Measurements from ENCODE around the gene TIE1. TPM values are rescaled to one million over a fixed set of nuclear protein-coding genes. Genes with fewer than 3 reads are reported as not detected.

Gene TIE1
- total RNA-seq, 1 experiment from 2014 or later = 1.2 TPM

- Histone ChIP-seq H3K4ac (ENCODE audit: low read depth, low read length) (no peak within 1 kb of the TSS), H4K20me1 (ENCODE audit: control insufficient read depth, insufficient read depth, insufficient read length) (no peaks in the 10 kb centered on the region), H3K79me1 (ENCODE audit: insufficient read depth, low read depth, low read length, poor library complexity, severe bottlenecking) (no peaks in the 10 kb centered on the region), H2AK5ac (ENCODE audit: insufficient read length, low read length) (no peak within 1 kb of the TSS), H3K27ac (ENCODE audit: insufficient read length, low read depth, low read length) (no peak within 1 kb of the TSS), H4K91ac (ENCODE audit: insufficient read length, low read depth, low read length) (no peak within 1 kb of the TSS), H3K9me3 (ENCODE audit: control insufficient read depth, low read depth, low read length) (no peaks in the 10 kb centered on the region), H3K23ac (ENCODE audit: insufficient read length, low read depth, low read length) (no peak within 1 kb of the TSS), H2BK120ac (ENCODE audit: low read depth, low read length, poor library complexity, severe bottlenecking) (no peak within 1 kb of the TSS), H2BK15ac (ENCODE audit: low read depth, low read length) (no peak within 1 kb of the TSS), H3K9ac (ENCODE audit: extremely low read depth, insufficient read length, low read length) (no peak within 1 kb of the TSS), H3K4me1 (ENCODE audit: insufficient read depth, low read length) (no peaks in the 10 kb centered on the region), H3K4me2 (ENCODE audit: insufficient read depth, insufficient read length, low read length) (no peak within 1 kb of the TSS), H3K23me2 (ENCODE audit: insufficient read length, low read depth, low read length, poor library complexity, severe bottlenecking) (no peaks in the 10 kb centered on the region), H2BK20ac (ENCODE audit: low read depth, low read length, poor library complexity, severe bottlenecking) (no peak within 1 kb of the TSS), H3K56ac (ENCODE audit: insufficient read length, low read depth, low read length) (no peak within 1 kb of the TSS), H3K18ac (ENCODE audit: insufficient read length, low read depth, low read length) (no peak within 1 kb of the TSS), H2BK5ac (ENCODE audit: insufficient read length, low read length) (no peak within 1 kb of the TSS), H4K5ac (ENCODE audit: insufficient read length, low read depth, low read length) (no peak within 1 kb of the TSS), H3K14ac (ENCODE audit: insufficient read depth, low read length) (no peak within 1 kb of the TSS), H3K27me3 (ENCODE audit: insufficient read depth, low read length) (no peaks in the 10 kb centered on the region), H4K8ac (replicated peaks; ENCODE audit: insufficient read length, low read depth, low read length) (no peak within 1 kb of the TSS), H3K79me2 (ENCODE audit: insufficient read depth, low read length) (no peaks in the 10 kb centered on the region), H3T11ph (ENCODE audit: low read length) (no peak within 1 kb of the TSS), H2BK12ac (ENCODE audit: insufficient read length, low read depth, low read length) (no peak within 1 kb of the TSS), H2AFZ (ENCODE audit: low read length) (no peak within 1 kb of the TSS)
- H3K4me1 Mint-ChIP-seq = peaks cover 0 to 3% of the 10 kb centered on the region in 2 experiments; a peak in 1 of 4 replicates
- TF ChIP-seq CTCF (conservative IDR thresholded peaks at IDR 0.05) = no peak
- H3K9me3 Mint-ChIP-seq = no peaks in the 10 kb centered on the region
- H3K27ac Mint-ChIP-seq = no peak within 1 kb of the TSS
- no CpG with 5 or more reads among the region's 3 CpGs for WGBS (ENCODE audit: extremely low coverage, insufficient read length, low lambda C conversion rate)
- no peak within 1 kb of the TSS for H3K4me3 Mint-ChIP-seq
- H3K36me3 Mint-ChIP-seq (ENCODE audit: insufficient read depth in 1 of 3, low read depth in 3 of 3) = no peaks in the 10 kb centered on the region
- peaks cover 23% of the 10 kb centered on the region for H3K27me3 Mint-ChIP-seq (ENCODE audit: low read depth)
- no peak for DNase-seq
Measured at GRCh38 chr1:43337588-43337987, 36.8 kb downstream of the TIE1 start, which contains the start of gene MPL. TSS of gene MPL (plus strand) at chr1:43337818. CDS start at chr1:43337849, 31 bp downstream.
